ENCODE results near the gene MRPS34. TPM values are rescaled to one million over a fixed set of nuclear protein-coding genes. Genes with fewer than 3 reads are reported as not detected.

MRPS34 gene
- total and polyA plus RNA-seq, 9 of the 15 experiments (the other 6 are each of a cell fraction or from before 2014, with no cell fraction given), result 5.2 to 334 (median 92.8) TPM

GRCh38 chr16:1770328-1771187, 2.4 kb downstream of the MRPS34 start (continued):
- TF ChIP-seq HDAC1 (IDR thresholded peaks at IDR 0.05) (peak in 1 of 2 experiments; percentile 14; a peak in 1 of 4 replicates), SRSF7 (optimal IDR thresholded peaks at IDR 0.05; ENCODE audit: low read depth, low read length) (no peak), ZFP1 (CRISPR knock-in tag; IDR thresholded peaks at IDR 0.05) (0 out of 2 replicates have a peak, but pooled peaks have one; percentile 5), ZNF384 (IDR thresholded peaks at IDR 0.05; ENCODE audit: low read depth, low read length) (no peak), TARDBP (IDR thresholded peaks at IDR 0.05) (no peak), MLLT1 (IDR thresholded peaks at IDR 0.05) (no peak), ZNF121 (CRISPR knock-in tag; conservative IDR thresholded peaks at IDR 0.05) (no peak), TAF15 (IDR thresholded peaks at IDR 0.05; ENCODE audit: low read depth, low read length) (no peak), MYBL2 (IDR thresholded peaks at IDR 0.05; ENCODE audit: low read depth) (no peak), MYBL2 (CRISPR knock-in tag; IDR thresholded peaks at IDR 0.05; ENCODE audit: borderline replicate concordance) (no peak), MAFK (IDR thresholded peaks at IDR 0.05; ENCODE audit: low read length) (no peak), RUNX1 (IDR thresholded peaks at IDR 0.05; ENCODE audit: low read depth) (no peak), IFI16 (CRISPR knock-in tag; IDR thresholded peaks at IDR 0.05) (no peak), XRCC4 (IDR thresholded peaks at IDR 0.05; ENCODE audit: extremely low read depth, insufficient read depth, insufficient read length) (no peak), ELF4 (CRISPR knock-in tag; IDR thresholded peaks at IDR 0.05) (0 out of 2 replicates have a peak, but pooled peaks have one; percentile 24), ZNF324 (CRISPR knock-in tag; IDR thresholded peaks at IDR 0.05) (no peak), CEBPB (tag; IDR thresholded peaks at IDR 0.05) (no peak), ELK1 (CRISPR knock-in tag; IDR thresholded peaks at IDR 0.05) (no peak), TAF7 (tag; IDR thresholded peaks at IDR 0.05) (no peak), CREBBP (IDR thresholded peaks at IDR 0.05; ENCODE audit: low read depth, low read length) (no peak), ZNF699 (CRISPR knock-in tag; IDR thresholded peaks at IDR 0.05; ENCODE audit: insufficient replicate concordance) (no peak), IRF1 (CRISPR knock-in tag; IDR thresholded peaks at IDR 0.05; ENCODE audit: borderline replicate concordance) (no peak), ZBTB9 (CRISPR knock-in tag; IDR thresholded peaks at IDR 0.05) (no peak; the same call in 1 of the 2 replicates), NR1H2 (CRISPR knock-in tag; IDR thresholded peaks at IDR 0.05) (no peak), GTF2F1 (IDR thresholded peaks at IDR 0.05; ENCODE audit: low read depth, low read length) (no peak), SP1 (CRISPR knock-in tag; IDR thresholded peaks at IDR 0.05) (peak; percentile 28; the same call in 1 of the 2 replicates)
